ENCODE measurements around the gene DEPDC5. TPM values are rescaled to one million over a fixed set of nuclear protein-coding genes. Genes with fewer than 3 reads are reported as not detected.
"Not testable (repeated sequence)": the region's sequence is repeated elsewhere in the genome, so short reads cannot be mapped to it uniquely, and the experiment has no call there.

DEPDC5 gene
- 10 to 100 TPM in 2 of 4 donors, 1 to 10 TPM in 2; 6.6 to 12.2 (median 10.4) TPM for total RNA-seq

DNA sequence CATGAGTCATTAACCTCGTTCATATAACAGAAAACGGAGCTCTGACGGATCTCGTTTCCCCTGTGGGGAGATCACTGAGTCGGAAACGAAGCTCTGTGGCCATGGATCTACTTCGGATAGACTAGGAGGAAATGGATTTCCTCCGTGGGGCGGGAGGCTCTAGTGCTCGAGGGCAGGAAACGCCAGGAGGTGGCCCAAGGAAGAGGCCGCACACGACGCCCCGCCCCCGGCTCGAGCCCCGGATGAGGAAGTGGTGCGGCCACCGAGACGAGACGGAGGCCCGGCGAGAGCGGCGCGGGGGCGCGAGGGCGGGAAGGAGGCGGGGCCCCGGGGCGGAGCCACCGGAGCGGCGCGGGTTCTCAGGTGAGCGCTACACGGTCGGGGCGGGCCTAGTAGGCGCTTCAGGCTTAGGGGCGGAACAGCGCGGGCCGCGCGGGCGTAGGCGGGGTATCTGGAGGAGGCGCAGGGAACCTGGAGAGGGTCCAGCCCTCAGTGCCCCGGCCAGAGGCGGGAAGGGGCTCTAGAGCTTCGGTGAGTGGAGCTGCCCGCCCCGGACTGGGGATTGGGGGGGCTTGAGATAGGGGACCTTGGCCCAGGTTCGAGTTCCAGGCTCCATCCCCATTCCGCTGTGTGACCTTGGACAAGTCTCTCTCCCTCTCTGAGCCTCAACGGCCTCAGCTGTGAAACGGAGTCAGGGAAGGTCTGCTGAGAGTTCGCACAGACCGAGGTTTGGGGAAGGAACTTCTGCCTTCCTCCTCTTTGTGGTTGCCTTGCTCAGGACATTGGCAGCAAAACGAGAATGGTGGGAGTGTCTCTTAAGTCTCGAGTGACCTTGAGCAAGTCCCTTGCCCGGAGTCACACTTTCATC is at the start of gene DEPDC5:
Gene DEPDC5, plus strand, starts transcription at position 386 of the 868 bp plus-strand sequence. CDS start 903 bp downstream, outside the sequence.
- intact Hi-C loops (cut with DNase I; ENCODE audit: low total_unique reads): loop anchor here (2.0 to 5.0 kb wide), 4 partner anchors 91 to 658 kb away; partner anchors contain the start of genes PISD, RTCB and YWHAH
- DNase-seq (peak; percentile 91 to 94), ATAC-seq (peak; percentile 83 to 87)
- TF ChIP-seq, protein P1, sequence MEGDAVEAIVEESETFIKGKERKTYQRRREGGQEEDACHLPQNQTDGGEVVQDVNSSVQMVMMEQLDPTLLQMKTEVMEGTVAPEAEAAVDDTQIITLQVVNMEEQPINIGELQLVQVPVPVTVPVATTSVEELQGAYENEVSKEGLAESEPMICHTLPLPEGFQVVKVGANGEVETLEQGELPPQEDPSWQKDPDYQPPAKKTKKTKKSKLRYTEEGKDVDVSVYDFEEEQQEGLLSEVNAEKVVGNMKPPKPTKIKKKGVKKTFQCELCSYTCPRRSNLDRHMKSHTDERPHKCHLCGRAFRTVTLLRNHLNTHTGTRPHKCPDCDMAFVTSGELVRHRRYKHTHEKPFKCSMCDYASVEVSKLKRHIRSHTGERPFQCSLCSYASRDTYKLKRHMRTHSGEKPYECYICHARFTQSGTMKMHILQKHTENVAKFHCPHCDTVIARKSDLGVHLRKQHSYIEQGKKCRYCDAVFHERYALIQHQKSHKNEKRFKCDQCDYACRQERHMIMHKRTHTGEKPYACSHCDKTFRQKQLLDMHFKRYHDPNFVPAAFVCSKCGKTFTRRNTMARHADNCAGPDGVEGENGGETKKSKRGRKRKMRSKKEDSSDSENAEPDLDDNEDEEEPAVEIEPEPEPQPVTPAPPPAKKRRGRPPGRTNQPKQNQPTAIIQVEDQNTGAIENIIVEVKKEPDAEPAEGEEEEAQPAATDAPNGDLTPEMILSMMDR (IDR thresholded peaks at IDR 0.05 in 4 of 5, conservative IDR thresholded peaks at IDR 0.05 in 1 of 5): no peak
- peak; percentile 72 to 77 for TF ChIP-seq POLR2A (IDR thresholded peaks at IDR 0.05)
- Histone ChIP-seq H3K4me1 (peaks cover 23 to 37% of the 10 kb centered on the region in 2 donors), H3K27me3 (no peaks in the 10 kb centered on the region), H3K36me3 (no peaks in the 10 kb centered on the region), H3K4me3 (peak within 1 kb of the TSS; percentile 62 to 90 (median 81)), H3K27ac (peak within 1 kb of the TSS; percentile 90 to 96 (median 92)), H3K9me3 (no peaks in the 10 kb centered on the region)
- in situ Hi-C loops (cut with MboI; ENCODE audit: low sequenced_read_pairs in 4 of 4): no loop called here

GRCh38 chr22:31707519-31707918 is 46.3 kb upstream of the DEPDC5 start:
- peaks cover 0 to 35% of the 10 kb centered on the region in 2 donors for H3K36me3 ChIP-seq
- TF ChIP-seq POLR2A (IDR thresholded peaks at IDR 0.05): no peak
- TF ChIP-seq, protein P1 (IDR thresholded peaks at IDR 0.05 in 4 of 5, conservative IDR thresholded peaks at IDR 0.05 in 1 of 5): no peak
- peaks cover 0 to 6% of the 10 kb centered on the region in 2 donors for H3K4me1 ChIP-seq
- no peak for ATAC-seq
- in situ Hi-C loops (cut with MboI; ENCODE audit: low sequenced_read_pairs in 4 of 4) (no loop called here), intact Hi-C loops (cut with DNase I; ENCODE audit: low total_unique reads) (no loop called here)
- no peak overlapping the region for H3K4me3 ChIP-seq
- H3K27me3 ChIP-seq: no peaks in the 10 kb centered on the region
- no peak for DNase-seq
- no peak overlapping the region for H3K27ac ChIP-seq
- no peaks in the 10 kb centered on the region for H3K9me3 ChIP-seq

DNA sequence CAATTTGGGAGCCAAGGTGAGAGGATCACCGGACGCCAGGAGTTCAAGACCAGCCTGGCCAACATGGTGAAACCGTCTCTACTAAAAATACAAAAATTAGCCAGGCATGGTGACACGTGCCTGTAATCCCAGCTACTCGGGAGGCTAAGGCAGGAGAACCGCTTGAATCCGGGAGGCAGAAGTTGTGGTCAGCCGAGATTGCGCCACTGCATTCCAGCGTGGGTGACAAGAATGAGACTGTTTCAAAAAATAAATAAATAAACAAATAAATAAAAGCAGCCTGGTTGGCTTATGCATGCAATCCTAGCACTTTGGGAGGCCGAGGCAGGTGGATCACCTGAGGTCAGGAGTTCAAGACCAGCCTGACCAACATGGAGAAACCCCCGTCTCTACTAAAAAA is 42.6 kb upstream of the DEPDC5 start:
- H3K36me3 ChIP-seq: peaks cover 0 to 45% of the 10 kb centered on the region in 2 donors
- ATAC-seq; in situ Hi-C loops (cut with MboI; ENCODE audit: low sequenced_read_pairs in 4 of 4); H3K27me3 ChIP-seq; DNase-seq; H3K9me3 ChIP-seq; intact Hi-C loops (cut with DNase I; ENCODE audit: low total_unique reads); H3K4me1 ChIP-seq; H3K27ac ChIP-seq; H3K4me3 ChIP-seq: not testable (repeated sequence)

- Histone ChIP-seq H3K27ac (no peak overlapping the region), H3K36me3 (peaks cover 4 to 66% of the 10 kb centered on the region in 2 donors), H3K4me3 (no peak overlapping the region), H3K4me1 (no peaks in the 10 kb centered on the region), H3K27me3 (no peaks in the 10 kb centered on the region), H3K9me3 (no peaks in the 10 kb centered on the region)
- no peak for DNase-seq
- ATAC-seq: no peak
- in situ Hi-C loops (cut with MboI; ENCODE audit: low sequenced_read_pairs in 4 of 4) (no loop called here), intact Hi-C loops (cut with DNase I; ENCODE audit: low total_unique reads) (no loop called here)
- no peak for TF ChIP-seq POLR2A (IDR thresholded peaks at IDR 0.05)
- TF ChIP-seq, protein P1 (IDR thresholded peaks at IDR 0.05 in 4 of 5, conservative IDR thresholded peaks at IDR 0.05 in 1 of 5): no peak
Observed at GRCh38 chr22:31715147-31715778, 38.6 kb upstream of the DEPDC5 start.

Measured in gastrocnemius medialis (tissue), 4 donors.